CD4-positive, alpha-beta memory T cell (primary cell): ENCODE measurements around the gene THEMIS. TPM values are rescaled to one million over a fixed set of nuclear protein-coding genes. Genes with fewer than 3 reads are reported as not detected.
"Not testable (repeated sequence)": the region's sequence is repeated elsewhere in the genome, so short reads cannot be mapped to it uniquely, and the experiment has no call there.

Source experiments
- CTCF ChIA-PET: fragments of 350-600 bp; sonication (Branson Sonifier 250); formaldehyde crosslinking; loops from one replicate; lab custom pipeline; 2021; ENCODE audit warnings: inconsistent platforms; ENCODE audit not compliant: partially characterized antibody; lab: Charles Lee
- POLR2A ChIA-PET: fragments of 350-600 bp; sonication (Branson Sonifier 250); formaldehyde crosslinking; loops from one replicate; lab custom pipeline; 2021; ENCODE audit not compliant: partially characterized antibody; lab: Charles Lee
- DNase-seq, 5 donors: peaks; one replicate each; pipeline versions ENCODE4 v3.0.0 to v3.0.0-alpha.2; 2020 to 2022; ENCODE audit warnings: mixed read lengths in 1 of 5
- H3K27ac ChIP-seq: one replicate; pipeline ENCODE4 v1.7.0; 2013; ENCODE audit warnings: low read depth, low read length
- H3K27me3 ChIP-seq: 2 replicates; pipeline ENCODE4 v1.7.0; 2013; ENCODE audit warnings: mild to moderate bottlenecking, low read length, moderate library complexity; ENCODE audit not compliant: insufficient read depth
- H3K36me3 ChIP-seq: 2 replicates; pipeline ENCODE4 v1.7.0; 2013; ENCODE audit warnings: mild to moderate bottlenecking, low read length, moderate library complexity; ENCODE audit not compliant: insufficient read depth
- H3K4me1 ChIP-seq: 2 replicates; pipeline ENCODE4 v1.7.0; 2013; ENCODE audit warnings: mild to moderate bottlenecking, low read length, moderate library complexity; ENCODE audit not compliant: insufficient read depth
- H3K4me3 ChIP-seq, 2 donors: one replicate each; pipeline ENCODE4 v1.7.0; 2013; ENCODE audit warnings: low read length in 2 of 2, mild to moderate bottlenecking in 1 of 2
- H3K9me3 ChIP-seq, 2 donors: one replicate each; pipeline ENCODE4 v1.7.0; 2013; ENCODE audit warnings: low read length in 2 of 2, control low read depth in 1 of 2; ENCODE audit not compliant: control insufficient read depth in 1 of 2
- H3K27ac Mint-ChIP-seq, 7 donors: one replicate each; pipeline ENCODE4 v1.8.0; 2020 to 2021; ENCODE audit warnings: mixed read lengths in 7 of 7, mild to moderate bottlenecking in 6 of 7, inconsistent platforms in 3 of 7, moderate library complexity in 3 of 7
- H3K27me3 Mint-ChIP-seq, 2 donors: one replicate each; pipeline ENCODE4 v1.8.0; 2020 to 2021; ENCODE audit warnings: mixed read lengths in 2 of 2
- H3K36me3 Mint-ChIP-seq, 2 donors: one replicate each; pipeline ENCODE4 v1.8.0; 2020 to 2021; ENCODE audit warnings: mixed read lengths in 2 of 2, inconsistent platforms in 1 of 2, mild to moderate bottlenecking in 1 of 2
- H3K4me1 Mint-ChIP-seq, 4 donors: one replicate each; pipeline ENCODE4 v1.8.0; 2020 to 2021; ENCODE audit warnings: mixed read lengths in 4 of 4, mild to moderate bottlenecking in 1 of 4
- H3K4me3 Mint-ChIP-seq, 8 donors: one replicate each; pipeline ENCODE4 v1.8.0; 2020 to 2021; ENCODE audit warnings: mixed read lengths in 8 of 8, mild to moderate bottlenecking in 7 of 8, moderate library complexity in 6 of 8, inconsistent platforms in 3 of 8
- H3K9me3 Mint-ChIP-seq, 8 donors: one replicate each; pipeline ENCODE4 v1.8.0; 2020 to 2021; ENCODE audit warnings: mixed read lengths in 8 of 8, mild to moderate bottlenecking in 5 of 8, inconsistent platforms in 3 of 8, moderate library complexity in 1 of 8
- intact Hi-C: fragments of 100-400 bp; cut with micrococcal nuclease; formaldehyde crosslinking; loops from one replicate; pipeline ENCODE4 v1.15.1; 2023
- polyA plus RNA-seq, 2 donors: library from polyadenylated mRNA; unstranded; fragments of 300-500 nt; fragmentation: Illumina TruSeq; gene quantifications; one replicate each; pipeline ENCODE4 v1.2.3, GENCODE V29; 2021
- total RNA-seq, 2 experiments: library from RNA; stranded (reverse); gene quantifications; one replicate each; pipeline ENCODE4 v1.2.3, GENCODE V29; 2021

The THEMIS gene
- total and polyA plus RNA-seq, 4 experiments from 2014 or later = 58.1 to 112 (median 70.9) TPM

GRCh38 chr6:127886603-127887002 lies 14.3 kb downstream of the THEMIS start:
- H3K27me3 ChIP-seq = no peaks in the 10 kb centered on the region
- CTCF ChIA-PET = no interaction called here
- H3K4me3 ChIP-seq = no peak overlapping the region
- peaks cover 41 to 76% (median 63%) of the 10 kb centered on the region in 4 donors for H3K4me1 Mint-ChIP-seq
- POLR2A ChIA-PET = no interaction called here
- H3K9me3 Mint-ChIP-seq = peaks cover 0 to 4% (median 0%) of the 10 kb centered on the region in 8 donors
- H3K36me3 Mint-ChIP-seq = peaks cover 50 to 67% of the 10 kb centered on the region in 2 donors
- no peak overlapping the region for H3K27ac ChIP-seq
- intact Hi-C loops = no loop called here
- no peaks in the 10 kb centered on the region for H3K9me3 ChIP-seq
- no peaks in the 10 kb centered on the region for H3K36me3 ChIP-seq
- peak overlapping the region in 5 of 8 donors; percentile 2 to 39 (median 8) for H3K4me3 Mint-ChIP-seq
- no peak overlapping the region for H3K27ac Mint-ChIP-seq
- peaks cover 81% of the 10 kb centered on the region for H3K4me1 ChIP-seq
- H3K27me3 Mint-ChIP-seq = no peaks in the 10 kb centered on the region
- no peak for DNase-seq

GRCh38 chr6:127884134-127884533 lies 16.7 kb downstream of the THEMIS start:
- intact Hi-C loops = no loop called here
- Mint-ChIP-seq H3K4me3 (peak overlapping the region in 4 of 8 donors; percentile 4 to 40 (median 24)), H3K27me3 (no peaks in the 10 kb centered on the region), H3K4me1 (peaks cover 47 to 76% (median 63%) of the 10 kb centered on the region in 4 donors), H3K27ac (peak overlapping the region in 3 of 7 donors; percentile 5 to 36 (median 13)), H3K36me3 (peaks cover 35 to 47% of the 10 kb centered on the region in 2 donors), H3K9me3 (peaks cover 0 to 4% (median 0%) of the 10 kb centered on the region in 8 donors)
- CTCF ChIA-PET = no interaction called here
- Histone ChIP-seq H3K27me3 (no peaks in the 10 kb centered on the region), H3K4me3 (no peak overlapping the region), H3K36me3 (no peaks in the 10 kb centered on the region), H3K9me3 (no peaks in the 10 kb centered on the region), H3K4me1 (peaks cover 92% of the 10 kb centered on the region), H3K27ac (no peak overlapping the region)
- no peak for DNase-seq
- POLR2A ChIA-PET = no interaction called here

- H3K36me3 Mint-ChIP-seq = peaks cover 30 to 32% of the 10 kb centered on the region in 2 donors
- not testable (repeated sequence) for H3K27ac Mint-ChIP-seq, H3K36me3 ChIP-seq, H3K9me3 ChIP-seq, H3K9me3 Mint-ChIP-seq, DNase-seq, H3K4me3 Mint-ChIP-seq, H3K27me3 Mint-ChIP-seq, H3K27ac ChIP-seq, H3K27me3 ChIP-seq, H3K4me3 ChIP-seq
- ChIA-PET POLR2A (interaction anchor here (0.9 to 1.5 kb wide), 4 partner anchors 12 to 90 kb away, joined by 3 to 8 read pairs (median 4); partner anchors contain the start of gene THEMIS), CTCF (interaction anchor here (0.6 to 1.0 kb wide), 2 partner anchors 27 to 366 kb away, joined by 3 to 4 read pairs; no protein-coding TSS in a partner anchor)
- H3K4me1 ChIP-seq = peaks cover 94% of the 10 kb centered on the region
- intact Hi-C loops = loop anchor here (2.0 kb wide), 1 partner anchor 13 kb away; no protein-coding TSS in a partner anchor
- peaks cover 55 to 78% (median 69%) of the 10 kb centered on the region in 4 donors for H3K4me1 Mint-ChIP-seq
Measured at GRCh38 chr6:127881949-127882348, 18.9 kb downstream of the THEMIS start.

- Mint-ChIP-seq H3K4me1 (peaks cover 54 to 77% (median 67%) of the 10 kb centered on the region in 4 donors), H3K27ac (peak overlapping the region in 3 of 7 donors; percentile 4 to 72 (median 22)), H3K4me3 (peak overlapping the region in 4 of 8 donors; percentile 23 to 87 (median 73)), H3K9me3 (peaks cover 0 to 4% (median 0%) of the 10 kb centered on the region in 8 donors), H3K27me3 (no peaks in the 10 kb centered on the region), H3K36me3 (peaks cover 27% of the 10 kb centered on the region in 2 donors)
- H3K27ac ChIP-seq = no peak overlapping the region
- POLR2A ChIA-PET = interaction anchor here (1.5 to 1.9 kb wide), 7 partner anchors 9 to 91 kb away, joined by 4 to 12 read pairs (median 5); partner anchors contain the start of gene THEMIS
- peak in 2 of 5 donors; percentile 25 to 27 for DNase-seq
- H3K4me3 ChIP-seq = no peak overlapping the region
- intact Hi-C loops = loop anchor here (2.0 kb wide), 1 partner anchor 14 kb away; no protein-coding TSS in a partner anchor
- CTCF ChIA-PET = no interaction called here
- peaks cover 93% of the 10 kb centered on the region for H3K4me1 ChIP-seq
- H3K27me3 ChIP-seq = no peaks in the 10 kb centered on the region
- H3K36me3 ChIP-seq = no peaks in the 10 kb centered on the region
- no peaks in the 10 kb centered on the region for H3K9me3 ChIP-seq
Measured at GRCh38 chr6:127880429-127880828, 20.4 kb downstream of the THEMIS start.

- no peaks in the 10 kb centered on the region for H3K27me3 ChIP-seq
- Mint-ChIP-seq H3K4me1 (peaks cover 52 to 77% (median 66%) of the 10 kb centered on the region in 4 donors), H3K27ac (peak overlapping the region; percentile 36 to 87 (median 81)), H3K9me3 (peaks cover 0 to 4% (median 0%) of the 10 kb centered on the region in 8 donors), H3K4me3 (peak overlapping the region in 7 of 8 donors; percentile 43 to 87 (median 61)), H3K27me3 (no peaks in the 10 kb centered on the region), H3K36me3 (peaks cover 26 to 30% of the 10 kb centered on the region in 2 donors)
- H3K27ac ChIP-seq = no peak overlapping the region
- POLR2A ChIA-PET = interaction anchor here (0.7 to 1.9 kb wide), 8 partner anchors 10 to 94 kb away, joined by 3 to 12 read pairs (median 5); partner anchors contain the start of gene THEMIS
- no peak overlapping the region for H3K4me3 ChIP-seq
- DNase-seq = no peak
- CTCF ChIA-PET = interaction anchor here (0.7 kb wide), 1 partner anchor 508 kb away, joined by 3 read pairs; no protein-coding TSS in a partner anchor
- intact Hi-C loops = loop anchor here (2.0 kb wide), 1 partner anchor 15 kb away; no protein-coding TSS in a partner anchor
- peaks cover 89% of the 10 kb centered on the region for H3K4me1 ChIP-seq
- no peaks in the 10 kb centered on the region for H3K9me3 ChIP-seq
- H3K36me3 ChIP-seq = no peaks in the 10 kb centered on the region
Measured at GRCh38 chr6:127879685-127880084, 21.2 kb downstream of the THEMIS start.

GRCh38 chr6:127878115-127878514 lies 22.7 kb downstream of the THEMIS start:
- Mint-ChIP-seq H3K27ac (peak overlapping the region in 6 of 7 donors; percentile 1 to 79 (median 28)), H3K4me1 (peaks cover 45 to 70% (median 60%) of the 10 kb centered on the region in 4 donors), H3K4me3 (peak overlapping the region in 6 of 8 donors; percentile 5 to 85 (median 64)), H3K36me3 (peaks cover 31 to 32% of the 10 kb centered on the region in 2 donors), H3K27me3 (no peaks in the 10 kb centered on the region), H3K9me3 (peaks cover 0 to 10% (median 7%) of the 10 kb centered on the region in 8 donors)
- ChIA-PET CTCF (interaction anchor here (1.2 kb wide), 1 partner anchor 9 kb away, joined by 4 read pairs; no protein-coding TSS in a partner anchor), POLR2A (interaction anchor here (0.6 to 1.5 kb wide), 3 partner anchors 30 to 79 kb away, joined by 3 to 4 read pairs (median 4); no protein-coding TSS in a partner anchor)
- DNase-seq = no peak
- Histone ChIP-seq H3K9me3 (peaks cover 0 to 3% of the 10 kb centered on the region in 2 donors), H3K36me3 (no peaks in the 10 kb centered on the region), H3K27me3 (no peaks in the 10 kb centered on the region), H3K27ac (no peak overlapping the region), H3K4me1 (peaks cover 76% of the 10 kb centered on the region), H3K4me3 (no peak overlapping the region)
- intact Hi-C loops = no loop called here

GRCh38 chr6:127877231-127877630 lies 23.6 kb downstream of the THEMIS start:
- Histone ChIP-seq H3K27me3 (no peaks in the 10 kb centered on the region), H3K4me3 (peak overlapping the region in 1 of 2 donors; percentile 7), H3K27ac (no peak overlapping the region), H3K9me3 (peaks cover 0 to 3% of the 10 kb centered on the region in 2 donors), H3K36me3 (no peaks in the 10 kb centered on the region), H3K4me1 (peaks cover 68% of the 10 kb centered on the region)
- ChIA-PET POLR2A (interaction anchor here (1.1 to 1.5 kb wide), 2 partner anchors 15 to 31 kb away, joined by 3 to 4 read pairs; no protein-coding TSS in a partner anchor), CTCF (interaction anchor here (0.7 kb wide), 1 partner anchor 16 kb away, joined by 3 read pairs; no protein-coding TSS in a partner anchor)
- H3K4me3 Mint-ChIP-seq = peak overlapping the region in 7 of 8 donors; percentile 40 to 85 (median 60)
- peak overlapping the region; percentile 8 to 93 (median 39) for H3K27ac Mint-ChIP-seq
- H3K36me3 Mint-ChIP-seq = peaks cover 29 to 35% of the 10 kb centered on the region in 2 donors
- intact Hi-C loops = loop anchor here (2.0 kb wide), 1 partner anchor 16 kb away; no protein-coding TSS in a partner anchor
- H3K4me1 Mint-ChIP-seq = peaks cover 43 to 67% (median 56%) of the 10 kb centered on the region in 4 donors
- DNase-seq = no peak
- peaks cover 0 to 16% (median 11%) of the 10 kb centered on the region in 8 donors for H3K9me3 Mint-ChIP-seq
- no peaks in the 10 kb centered on the region for H3K27me3 Mint-ChIP-seq
